OCI-M1 (cell line): ENCODE results near the gene HASPIN.

ENCODE experiments used
- DNase-seq: peaks from one replicate; lab custom pipeline; 2025; lab: John Stamatoyannopoulos, UW

The HASPIN gene

DNA sequence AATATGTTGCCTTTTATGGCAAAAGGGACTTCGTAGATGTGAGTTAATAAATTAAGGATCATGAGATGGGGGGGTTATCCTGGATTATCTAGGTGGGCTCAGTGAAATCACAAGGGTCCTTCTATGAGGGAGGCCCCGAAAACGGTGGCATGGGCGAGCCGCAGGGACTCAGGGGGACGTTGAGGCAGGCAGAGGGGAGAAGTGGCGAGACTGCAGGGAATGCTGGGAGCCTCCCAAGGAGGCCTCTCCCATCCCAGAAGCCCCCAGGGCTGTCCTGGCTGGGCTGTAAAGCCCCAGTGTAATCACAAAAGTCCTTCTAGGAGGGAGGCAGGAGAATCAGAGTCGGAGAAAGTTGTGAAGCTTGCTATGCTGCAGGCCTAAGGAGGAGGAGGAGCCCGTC is 42.3 kb downstream of the HASPIN start:
- DNase-seq = no peak

DNA sequence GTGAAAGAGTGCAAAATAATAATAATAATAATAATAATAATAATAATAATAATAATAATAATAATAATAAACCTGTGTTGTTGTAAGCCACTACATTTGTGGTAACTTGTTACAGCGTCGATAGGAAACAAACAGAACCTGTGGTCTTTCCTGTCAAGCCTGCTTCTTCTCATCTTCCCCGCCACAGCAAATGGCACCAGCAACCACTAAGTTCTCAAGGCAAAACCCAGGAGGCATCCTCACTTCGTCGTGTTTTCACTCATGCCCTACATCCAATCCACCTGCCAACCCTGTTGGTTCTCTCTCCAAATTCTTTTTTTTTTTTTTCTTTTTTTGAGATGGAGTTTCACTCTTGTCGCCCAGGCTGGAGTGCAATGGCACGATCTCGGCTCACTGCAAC is 43.1 kb downstream of the HASPIN start:
- DNase-seq = no peak

DNA sequence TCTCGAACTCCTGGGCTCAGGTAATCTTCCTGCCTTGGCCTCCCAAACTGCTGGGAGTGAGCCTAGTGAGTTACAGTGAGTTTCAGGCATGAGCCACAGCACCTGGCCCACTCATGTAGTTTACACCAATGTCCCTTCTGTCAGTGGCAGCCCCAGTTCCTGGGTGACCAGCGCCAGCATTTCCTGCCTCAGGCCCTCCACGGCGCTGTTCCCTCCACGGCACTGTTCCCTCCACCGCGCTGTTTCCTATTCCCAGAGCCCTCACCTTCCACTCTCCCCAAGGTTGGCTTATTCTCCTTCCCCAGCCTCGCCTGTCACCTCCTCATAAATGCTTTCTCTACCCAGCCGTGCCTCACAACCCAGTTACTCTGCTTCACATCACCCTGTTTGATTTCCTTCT is 44.6 kb downstream of the HASPIN start:
- DNase-seq = no peak

DNA sequence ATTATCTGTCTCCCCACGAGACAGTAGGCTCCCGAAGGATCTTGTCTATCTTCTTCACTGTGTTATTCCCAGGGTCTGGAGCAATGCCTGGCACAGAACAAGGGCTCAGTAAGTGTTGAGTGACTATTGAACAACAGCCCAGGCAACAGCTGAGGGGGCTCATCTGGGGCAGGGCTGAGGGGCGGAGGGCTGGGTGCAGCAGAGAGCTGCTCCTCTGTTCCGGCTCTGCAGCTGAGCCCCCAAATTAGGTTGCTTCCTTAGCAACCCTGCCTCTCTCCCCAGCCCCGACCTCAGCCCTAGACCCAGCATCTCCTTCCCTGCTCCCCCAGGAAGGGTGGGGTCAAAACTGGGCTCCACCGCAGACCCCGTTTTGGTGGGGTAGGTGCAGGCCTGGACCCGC is 45.1 kb downstream of the HASPIN start:
- no peak for DNase-seq

DNA sequence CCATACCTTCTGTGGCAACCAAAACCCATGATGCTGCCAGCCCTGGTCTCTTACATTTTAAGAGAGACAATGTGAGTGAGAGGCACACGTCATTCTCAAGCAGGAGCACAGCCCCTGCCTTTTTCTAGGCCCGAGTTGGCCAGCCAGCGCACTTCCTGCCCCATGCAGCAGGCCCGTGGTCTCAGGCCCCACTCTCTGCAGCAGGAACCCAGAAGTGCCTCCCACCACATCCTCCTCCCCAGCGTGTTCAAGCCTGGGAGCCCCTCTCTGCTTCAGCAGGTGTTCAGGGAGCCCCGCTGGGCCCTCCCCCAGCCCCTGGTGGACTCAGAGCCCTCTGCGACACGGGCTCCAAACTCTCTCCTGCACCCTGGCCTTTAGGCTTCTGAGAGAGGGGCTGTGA is 46.8 kb downstream of the HASPIN start:
- DNase-seq = no peak

DNA sequence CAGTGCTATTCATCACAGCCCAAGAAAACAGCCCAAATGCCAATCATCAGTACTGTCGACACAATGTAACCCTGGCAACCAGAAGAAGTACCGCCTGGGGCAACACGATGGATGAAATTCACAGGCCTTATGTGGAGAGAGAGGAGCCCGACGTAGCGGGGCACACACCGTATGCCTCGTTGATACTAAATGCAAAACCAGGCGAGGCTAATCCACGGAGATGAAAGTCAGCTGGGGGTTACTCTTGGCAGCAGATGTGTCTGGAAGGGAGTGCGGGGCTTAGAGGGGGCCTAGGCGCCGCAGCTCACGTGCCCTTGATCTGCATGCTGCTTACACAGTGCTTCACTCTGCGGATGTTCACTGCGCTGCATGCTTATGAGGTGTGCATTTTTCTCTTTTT is 47.4 kb downstream of the HASPIN start:
- no peak for DNase-seq

DNA sequence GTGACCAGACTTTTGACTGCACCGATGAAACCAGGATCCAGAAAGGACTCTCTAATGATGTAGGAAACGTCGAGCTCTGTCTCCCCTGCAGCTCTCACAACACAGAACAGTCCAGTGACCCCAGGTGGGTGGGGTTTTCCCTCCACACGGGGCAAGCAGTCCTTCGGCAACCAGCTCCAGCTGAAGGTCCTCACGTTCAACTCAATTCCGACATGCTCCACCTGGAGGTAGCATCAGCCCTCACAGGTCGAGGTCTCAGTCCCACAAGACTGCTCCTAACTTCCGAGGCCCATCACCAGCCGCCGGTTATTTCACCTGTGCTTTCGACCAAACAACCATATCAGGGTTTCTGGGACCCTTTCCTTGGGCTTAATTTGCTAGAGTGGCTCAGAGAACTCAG is 49.1 kb downstream of the HASPIN start:
- no peak for DNase-seq

DNA sequence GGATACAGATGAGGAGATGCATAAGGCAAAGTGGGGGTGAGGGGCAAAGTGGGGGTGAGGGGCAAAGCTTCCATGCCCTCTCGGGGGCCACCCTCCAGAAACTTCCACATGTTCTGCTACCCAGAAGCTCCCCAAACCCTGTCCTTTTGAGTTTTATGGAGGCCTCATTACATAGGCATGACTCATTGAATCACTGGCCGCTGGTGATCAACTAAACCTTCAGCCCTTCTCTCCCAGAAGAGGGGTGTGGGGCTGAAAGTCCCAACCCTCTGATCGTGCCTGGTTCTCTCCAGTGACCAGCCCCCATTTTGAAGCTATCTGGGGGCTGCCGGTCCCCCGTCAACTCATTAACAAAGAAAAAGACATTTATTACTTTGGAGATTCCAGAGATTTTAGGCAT is 49.8 kb downstream of the HASPIN start:
- no peak for DNase-seq

DNA sequence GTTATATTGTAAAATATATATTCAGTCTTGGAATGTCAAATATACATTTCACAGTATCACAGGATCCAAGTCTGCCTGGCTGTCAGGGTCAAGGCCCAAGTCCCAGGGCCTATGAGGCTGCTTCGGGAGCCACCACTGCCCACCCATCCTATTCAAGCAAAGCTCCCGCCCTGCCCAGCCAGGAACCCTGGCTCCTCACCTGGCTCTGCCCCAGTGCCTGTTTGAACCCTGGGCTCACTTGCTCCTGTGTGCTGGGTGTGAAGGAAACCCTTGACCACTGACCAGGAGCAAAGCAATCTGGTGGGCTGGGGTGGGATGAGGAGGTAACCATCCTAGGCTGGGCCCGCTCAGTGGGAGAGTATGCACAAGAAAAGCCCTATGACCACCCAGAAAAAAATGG is 50.3 kb downstream of the HASPIN start:
- DNase-seq = no peak
